Osteocyte (in vitro differentiated cells): ENCODE results near the gene ZMIZ1. TPM values are rescaled to one million over a fixed set of nuclear protein-coding genes. Genes with fewer than 3 reads are reported as not detected.

Source experiments
- DNase-seq: peaks from one replicate; pipeline ENCODE4 v3.0.0; 2021; ENCODE audit warnings: mixed read lengths; ENCODE audit not compliant: unreplicated experiment; ENCODE audit errors: extremely low spot score
- H3K27ac Mint-ChIP-seq: one replicate; pipeline ENCODE4 v1.8.0; 2021; ENCODE audit warnings: mild to moderate bottlenecking, mixed read lengths; ENCODE audit not compliant: unreplicated experiment
- H3K27me3 Mint-ChIP-seq: one replicate; pipeline ENCODE4 v1.8.0; 2021; ENCODE audit warnings: mixed read lengths; ENCODE audit not compliant: unreplicated experiment
- H3K36me3 Mint-ChIP-seq: one replicate; pipeline ENCODE4 v1.8.0; 2021; ENCODE audit warnings: mixed read lengths; ENCODE audit not compliant: unreplicated experiment
- H3K4me1 Mint-ChIP-seq: one replicate; pipeline ENCODE4 v1.8.0; 2021; ENCODE audit warnings: mixed read lengths; ENCODE audit not compliant: unreplicated experiment
- H3K4me3 Mint-ChIP-seq: one replicate; pipeline ENCODE4 v1.8.0; 2021; ENCODE audit warnings: mild to moderate bottlenecking, moderate library complexity, mixed read lengths; ENCODE audit not compliant: unreplicated experiment
- H3K9me3 Mint-ChIP-seq: one replicate; pipeline ENCODE4 v1.8.0; 2021; ENCODE audit warnings: mixed read lengths; ENCODE audit not compliant: unreplicated experiment
- total RNA-seq: library from RNA; stranded (reverse); gene quantifications from 2 replicates; pipeline ENCODE4 v1.2.1, GENCODE V29; 2021
- TF ChIP-seq, protein P1 (sequence below): fragments of 200-600 bp; sonication (generic); IDR thresholded peaks from 2 replicates; pipeline ENCODE4 v1.5.0; 2021; ENCODE audit warnings: antibody characterized with exemption, mild to moderate bottlenecking, moderate library complexity

ZMIZ1 gene
- total RNA-seq, 1 donor from 2014 or later = 90.5 TPM

- TF ChIP-seq, protein P1, sequence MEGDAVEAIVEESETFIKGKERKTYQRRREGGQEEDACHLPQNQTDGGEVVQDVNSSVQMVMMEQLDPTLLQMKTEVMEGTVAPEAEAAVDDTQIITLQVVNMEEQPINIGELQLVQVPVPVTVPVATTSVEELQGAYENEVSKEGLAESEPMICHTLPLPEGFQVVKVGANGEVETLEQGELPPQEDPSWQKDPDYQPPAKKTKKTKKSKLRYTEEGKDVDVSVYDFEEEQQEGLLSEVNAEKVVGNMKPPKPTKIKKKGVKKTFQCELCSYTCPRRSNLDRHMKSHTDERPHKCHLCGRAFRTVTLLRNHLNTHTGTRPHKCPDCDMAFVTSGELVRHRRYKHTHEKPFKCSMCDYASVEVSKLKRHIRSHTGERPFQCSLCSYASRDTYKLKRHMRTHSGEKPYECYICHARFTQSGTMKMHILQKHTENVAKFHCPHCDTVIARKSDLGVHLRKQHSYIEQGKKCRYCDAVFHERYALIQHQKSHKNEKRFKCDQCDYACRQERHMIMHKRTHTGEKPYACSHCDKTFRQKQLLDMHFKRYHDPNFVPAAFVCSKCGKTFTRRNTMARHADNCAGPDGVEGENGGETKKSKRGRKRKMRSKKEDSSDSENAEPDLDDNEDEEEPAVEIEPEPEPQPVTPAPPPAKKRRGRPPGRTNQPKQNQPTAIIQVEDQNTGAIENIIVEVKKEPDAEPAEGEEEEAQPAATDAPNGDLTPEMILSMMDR = no peak
- Mint-ChIP-seq H3K36me3 (peaks cover 23% of the 10 kb centered on the region), H3K4me3 (no peak overlapping the region), H3K27ac (no peak overlapping the region), H3K9me3 (no peaks in the 10 kb centered on the region), H3K4me1 (peaks cover 26% of the 10 kb centered on the region), H3K27me3 (no peaks in the 10 kb centered on the region)
- DNase-seq = no peak
Observed at GRCh38 chr10:79231908-79232307, 163.1 kb downstream of the ZMIZ1 start.

DNA sequence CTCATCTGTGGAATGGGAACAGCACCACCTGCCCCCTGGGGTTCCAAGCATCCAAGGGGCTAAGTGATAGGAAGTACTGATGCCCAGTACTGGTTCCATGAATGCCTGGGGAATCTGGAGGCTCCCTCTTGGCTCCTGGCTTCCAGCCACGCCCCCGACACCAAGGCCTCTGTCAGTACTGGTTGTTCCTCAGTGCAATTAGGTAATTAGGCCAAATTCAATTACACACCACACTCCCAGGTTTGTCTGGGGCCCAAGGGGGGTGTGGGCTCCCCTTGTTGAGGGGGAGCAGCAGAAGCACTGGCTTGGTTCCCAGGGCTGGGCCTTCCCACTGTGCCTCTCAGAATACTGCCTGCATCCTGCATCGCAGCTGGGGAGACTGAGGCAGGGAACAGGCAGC lies 164.1 kb downstream of the ZMIZ1 start:
- Mint-ChIP-seq H3K27me3 (no peaks in the 10 kb centered on the region), H3K9me3 (no peaks in the 10 kb centered on the region), H3K4me3 (no peak overlapping the region), H3K4me1 (peaks cover 35% of the 10 kb centered on the region), H3K36me3 (peaks cover 19% of the 10 kb centered on the region), H3K27ac (no peak overlapping the region)
- no peak for DNase-seq
- TF ChIP-seq, protein P1 = no peak

DNA sequence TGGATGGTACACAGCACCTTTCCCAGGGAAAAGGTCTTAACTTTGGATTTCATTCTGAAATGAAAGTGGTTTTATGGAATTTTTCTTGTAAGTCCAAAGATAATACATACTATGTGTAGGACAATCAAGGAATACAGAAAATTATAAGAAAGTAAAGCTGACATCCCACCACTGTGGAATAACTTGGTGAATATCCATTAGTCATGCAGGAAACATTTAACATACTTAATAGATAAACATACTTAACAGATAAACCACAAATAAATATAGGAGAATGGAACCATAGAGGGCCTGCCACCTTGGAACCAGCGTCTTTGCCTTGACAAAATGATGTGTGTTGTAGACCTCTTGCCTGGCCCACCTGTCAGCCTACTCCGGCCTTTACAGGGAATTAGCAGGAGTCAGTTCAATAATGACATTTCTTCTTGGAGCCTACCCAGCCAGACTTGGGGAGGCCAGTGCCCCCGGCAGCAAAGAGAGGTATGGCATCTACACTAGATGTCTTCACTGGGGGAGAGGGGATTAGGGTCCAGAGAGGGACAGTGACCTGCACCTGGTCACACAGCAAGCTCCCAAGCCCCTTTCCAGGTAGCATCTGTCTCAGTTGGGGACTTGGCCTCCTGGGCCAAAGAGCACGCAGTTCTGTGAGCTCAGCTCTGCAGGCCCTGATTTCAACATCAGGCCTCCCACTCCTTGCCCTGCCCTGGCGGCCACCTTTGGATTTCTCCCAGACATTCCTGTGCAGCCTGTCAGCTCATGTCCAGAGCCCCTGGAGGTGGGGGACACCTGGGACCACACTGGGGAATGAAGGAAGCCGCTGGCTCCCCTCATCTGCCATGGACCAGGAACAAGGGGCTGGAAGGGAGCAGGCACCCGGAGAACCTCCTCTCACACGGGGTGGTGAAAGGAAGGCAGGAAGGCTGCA lies 165.9 kb downstream of the ZMIZ1 start:
- no peak overlapping the region for H3K27ac Mint-ChIP-seq
- no peaks in the 10 kb centered on the region for H3K27me3 Mint-ChIP-seq
- TF ChIP-seq, protein P1 = no peak
- peaks cover 43% of the 10 kb centered on the region for H3K4me1 Mint-ChIP-seq
- no peak for DNase-seq
- H3K4me3 Mint-ChIP-seq = no peak overlapping the region
- H3K36me3 Mint-ChIP-seq = peaks cover 18% of the 10 kb centered on the region
- H3K9me3 Mint-ChIP-seq = no peaks in the 10 kb centered on the region

GRCh38 chr10:79235765-79236432 lies 167.1 kb downstream of the ZMIZ1 start:
- Mint-ChIP-seq H3K27me3 (no peaks in the 10 kb centered on the region), H3K27ac (no peak overlapping the region)

More at GRCh38 chr10:79235765-79236432, 167.1 kb downstream of the ZMIZ1 start:
- TF ChIP-seq, protein P1 = no peak
- no peak overlapping the region for H3K4me3 Mint-ChIP-seq
- no peak for DNase-seq
- H3K36me3 Mint-ChIP-seq = peaks cover 16% of the 10 kb centered on the region
- no peaks in the 10 kb centered on the region for H3K9me3 Mint-ChIP-seq
- H3K4me1 Mint-ChIP-seq = peaks cover 40% of the 10 kb centered on the region
